H9 (cell line): ENCODE data around the gene CTSL. TPM values are rescaled to one million over a fixed set of nuclear protein-coding genes. Genes with fewer than 3 reads are reported as not detected.

Experiments
- DNase-seq: peaks from one replicate; pipeline ENCODE4 v3.0.0-alpha.2; 2017
- H2AFZ ChIP-seq: one replicate; pipeline ENCODE4 v1.6.1; 2013; ENCODE audit warnings: mild to moderate bottlenecking, low read length, control low read depth, moderate library complexity
- H2AK5ac ChIP-seq: 2 replicates; pipeline ENCODE4 v1.6.1; 2013; ENCODE audit warnings: low read length, control low read depth, mixed read lengths; ENCODE audit not compliant: insufficient read length
- H2BK120ac ChIP-seq: one replicate; pipeline ENCODE4 v1.6.1; 2013; ENCODE audit warnings: low read depth, mild to moderate bottlenecking, low read length, control low read depth, inconsistent platforms; ENCODE audit not compliant: poor library complexity, severe bottlenecking
- H2BK12ac ChIP-seq: 2 replicates; pipeline ENCODE4 v1.6.1; 2013; ENCODE audit warnings: low read length, control low read depth, mixed read lengths, low read depth; ENCODE audit not compliant: insufficient read length
- H2BK15ac ChIP-seq: 2 replicates; pipeline ENCODE4 v1.6.1; 2013; ENCODE audit warnings: low read depth, low read length, control low read depth
- H2BK20ac ChIP-seq: one replicate; pipeline ENCODE4 v1.6.1; 2013; ENCODE audit warnings: low read depth, mild to moderate bottlenecking, low read length, control low read depth, inconsistent platforms; ENCODE audit not compliant: poor library complexity, severe bottlenecking
- H2BK5ac ChIP-seq: 2 replicates; pipeline ENCODE4 v1.6.1; 2013; ENCODE audit warnings: low read length, control low read depth, mixed read lengths; ENCODE audit not compliant: insufficient read length
- H3K14ac ChIP-seq: 2 replicates; pipeline ENCODE4 v1.6.1; 2013; ENCODE audit warnings: low read length, control low read depth; ENCODE audit not compliant: insufficient read depth
- H3K18ac ChIP-seq: 2 replicates; pipeline ENCODE4 v1.6.1; 2013; ENCODE audit warnings: low read depth, mild to moderate bottlenecking, mixed read lengths, low read length, control low read depth; ENCODE audit not compliant: insufficient read length
- H3K23ac ChIP-seq: 2 replicates; pipeline ENCODE4 v1.6.1; 2013; ENCODE audit warnings: low read length, control low read depth, mixed read lengths, low read depth; ENCODE audit not compliant: insufficient read length
- H3K23me2 ChIP-seq: 2 replicates; pipeline ENCODE4 v1.6.1; 2013; ENCODE audit warnings: low read depth, mild to moderate bottlenecking, mixed read lengths, low read length, control low read depth; ENCODE audit not compliant: insufficient read length, poor library complexity, severe bottlenecking
- H3K27ac ChIP-seq: 2 replicates; pipeline ENCODE4 v1.5.1; 2013; ENCODE audit warnings: low read length, control low read depth, mixed read lengths, low read depth; ENCODE audit not compliant: insufficient read length
- H3K27me3 ChIP-seq: 2 replicates; pipeline ENCODE4 v1.6.1; 2013; ENCODE audit warnings: low read length, control low read depth, inconsistent platforms; ENCODE audit not compliant: insufficient read depth
- H3K4ac ChIP-seq: 2 replicates; pipeline ENCODE4 v1.6.1; 2013; ENCODE audit warnings: low read depth, mild to moderate bottlenecking, control low read depth, inconsistent platforms, low read length, moderate library complexity
- H3K4me1 ChIP-seq: 2 replicates; pipeline ENCODE4 v1.6.1; 2013; ENCODE audit warnings: low read length, control low read depth, inconsistent platforms; ENCODE audit not compliant: insufficient read depth
- H3K4me2 ChIP-seq: 2 replicates; pipeline ENCODE4 v1.6.1; 2013; ENCODE audit warnings: low read length, control low read depth, mixed read lengths; ENCODE audit not compliant: insufficient read length, insufficient read depth
- H3K56ac ChIP-seq: 2 replicates; pipeline ENCODE4 v1.6.1; 2013; ENCODE audit warnings: low read depth, mild to moderate bottlenecking, mixed read lengths, low read length, control low read depth; ENCODE audit not compliant: insufficient read length
- H3K79me1 ChIP-seq: 2 replicates; pipeline ENCODE4 v1.6.1; 2013; ENCODE audit warnings: low read depth, mild to moderate bottlenecking, moderate library complexity, low read length, control low read depth, inconsistent platforms; ENCODE audit not compliant: insufficient read depth, poor library complexity, severe bottlenecking
- H3K79me2 ChIP-seq: 2 replicates; pipeline ENCODE4 v1.6.1; 2013; ENCODE audit warnings: low read length, control low read depth, inconsistent platforms; ENCODE audit not compliant: insufficient read depth
- H3K9ac ChIP-seq: 2 replicates; pipeline ENCODE4 v1.6.1; 2013; ENCODE audit warnings: low read length, control low read depth, mixed read lengths; ENCODE audit not compliant: insufficient read length; ENCODE audit errors: extremely low read depth
- H3K9me3 ChIP-seq: one replicate; pipeline ENCODE4 v1.6.1; 2013; ENCODE audit warnings: low read depth, low read length, inconsistent platforms; ENCODE audit not compliant: control insufficient read depth
- H3T11ph ChIP-seq: one replicate; pipeline ENCODE4 v1.6.1; 2013; ENCODE audit warnings: mild to moderate bottlenecking, low read length, control low read depth, inconsistent platforms
- H4K20me1 ChIP-seq: one replicate; pipeline ENCODE4 v1.6.1; 2013; ENCODE audit not compliant: control insufficient read depth, insufficient read length, insufficient read depth
- H4K5ac ChIP-seq: 2 replicates; pipeline ENCODE4 v1.6.1; 2013; ENCODE audit warnings: low read depth, mild to moderate bottlenecking, mixed read lengths, low read length, control low read depth; ENCODE audit not compliant: insufficient read length
- H4K8ac ChIP-seq: replicated peaks from 2 replicates; pipeline ENCODE4 v1.6.1; 2013; ENCODE audit warnings: low read length, control low read depth, mixed read lengths, low read depth; ENCODE audit not compliant: insufficient read length
- H4K91ac ChIP-seq: 2 replicates; pipeline ENCODE4 v1.6.1; 2013; ENCODE audit warnings: low read depth, mild to moderate bottlenecking, moderate library complexity, mixed read lengths, low read length, control low read depth; ENCODE audit not compliant: insufficient read length
- H3K27ac Mint-ChIP-seq, 3 experiments: 2 replicates in 2 of 3; 3 replicates in 1 of 3; pipeline ENCODE4 v1.8.0; 2020 to 2021; ENCODE audit warnings: mixed read lengths in 3 of 3, mild to moderate bottlenecking in 1 of 3, moderate library complexity in 1 of 3
- H3K27me3 Mint-ChIP-seq: 2 replicates; pipeline ENCODE4 v1.8.0; 2021; ENCODE audit warnings: low read depth, mild to moderate bottlenecking, moderate library complexity, mixed read lengths
- H3K36me3 Mint-ChIP-seq, 3 experiments: 2 replicates in 2 of 3; 3 replicates in 1 of 3; pipeline ENCODE4 v1.8.0; 2020 to 2021; ENCODE audit warnings: low read depth in 3 of 3, mixed read lengths in 3 of 3; ENCODE audit not compliant: insufficient read depth in 1 of 3
- H3K4me1 Mint-ChIP-seq, 2 experiments: 2 replicates each; pipeline ENCODE4 v1.8.0; 2020; ENCODE audit warnings: mixed read lengths in 2 of 2
- H3K4me3 Mint-ChIP-seq, 2 experiments: 2 replicates in 1 of 2; 3 replicates in 1 of 2; pipeline ENCODE4 v1.8.0; 2020 to 2021; ENCODE audit warnings: mild to moderate bottlenecking in 2 of 2, mixed read lengths in 2 of 2, moderate library complexity in 1 of 2
- H3K9me3 Mint-ChIP-seq, 2 experiments: 2 replicates in 1 of 2; 3 replicates in 1 of 2; pipeline ENCODE4 v1.8.0; 2020; ENCODE audit warnings: mild to moderate bottlenecking in 2 of 2, mixed read lengths in 2 of 2, moderate library complexity in 1 of 2
- WGBS: extraction: QIAGEN DNeasy Blood & Tissue Kit; methylation state at CpG from one replicate; pipeline ENCODE4 v1.1.7; 2013; ENCODE audit warnings: missing lambda C conversion rate, low lambda C conversion rate, mixed read lengths; ENCODE audit not compliant: insufficient read length; ENCODE audit errors: extremely low coverage; 5-methylcytosine and 5-hydroxymethylcytosine counted together
- total RNA-seq: library from RNA; stranded (reverse); gene quantifications from 2 replicates; pipeline ENCODE4 v1.2.1, GENCODE V29; 2021
- TF ChIP-seq, protein P1 (sequence below): fragments of 200-600 bp; sonication (generic); conservative IDR thresholded peaks from 3 replicates; pipeline ENCODE4 v1.8.0; 2021; ENCODE audit warnings: antibody characterized with exemption, mild to moderate bottlenecking

Gene CTSL
- total RNA-seq, 1 experiment from 2014 or later, result 28.9 TPM

- no CpG with 5 or more reads among the region's 18 CpGs for WGBS
- no peaks in the 10 kb centered on the region for H3K9me3 ChIP-seq
- no peaks in the 10 kb centered on the region; a peak in 1 of 5 replicates for H3K9me3 Mint-ChIP-seq
- TF ChIP-seq, protein P1, sequence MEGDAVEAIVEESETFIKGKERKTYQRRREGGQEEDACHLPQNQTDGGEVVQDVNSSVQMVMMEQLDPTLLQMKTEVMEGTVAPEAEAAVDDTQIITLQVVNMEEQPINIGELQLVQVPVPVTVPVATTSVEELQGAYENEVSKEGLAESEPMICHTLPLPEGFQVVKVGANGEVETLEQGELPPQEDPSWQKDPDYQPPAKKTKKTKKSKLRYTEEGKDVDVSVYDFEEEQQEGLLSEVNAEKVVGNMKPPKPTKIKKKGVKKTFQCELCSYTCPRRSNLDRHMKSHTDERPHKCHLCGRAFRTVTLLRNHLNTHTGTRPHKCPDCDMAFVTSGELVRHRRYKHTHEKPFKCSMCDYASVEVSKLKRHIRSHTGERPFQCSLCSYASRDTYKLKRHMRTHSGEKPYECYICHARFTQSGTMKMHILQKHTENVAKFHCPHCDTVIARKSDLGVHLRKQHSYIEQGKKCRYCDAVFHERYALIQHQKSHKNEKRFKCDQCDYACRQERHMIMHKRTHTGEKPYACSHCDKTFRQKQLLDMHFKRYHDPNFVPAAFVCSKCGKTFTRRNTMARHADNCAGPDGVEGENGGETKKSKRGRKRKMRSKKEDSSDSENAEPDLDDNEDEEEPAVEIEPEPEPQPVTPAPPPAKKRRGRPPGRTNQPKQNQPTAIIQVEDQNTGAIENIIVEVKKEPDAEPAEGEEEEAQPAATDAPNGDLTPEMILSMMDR, result peak; percentile 33
- no peak overlapping the region for H3K56ac ChIP-seq
- peaks cover 7% of the 10 kb centered on the region for H3K27me3 Mint-ChIP-seq
- no peak overlapping the region for H2BK120ac ChIP-seq
- H2AFZ ChIP-seq, result no peak overlapping the region
- no peak for DNase-seq
- no peaks in the 10 kb centered on the region for H3K27me3 ChIP-seq
- H3K79me2 ChIP-seq, result no peaks in the 10 kb centered on the region
- H2BK20ac ChIP-seq, result no peak overlapping the region
- no peaks in the 10 kb centered on the region for H3K79me1 ChIP-seq
- peaks cover 21 to 31% of the 10 kb centered on the region in 2 experiments for H3K4me1 Mint-ChIP-seq
- H3K9ac ChIP-seq, result no peak overlapping the region
- no peak overlapping the region for H3K27ac Mint-ChIP-seq
- no peak overlapping the region for H3K4me3 Mint-ChIP-seq
- peak overlapping the region; percentile 20; the same call in 1 of the 2 replicates for H3K14ac ChIP-seq
- no peak overlapping the region for H3T11ph ChIP-seq
- H2AK5ac ChIP-seq, result no peak overlapping the region
- H4K8ac ChIP-seq, result no peak overlapping the region
- no peak overlapping the region for H3K23ac ChIP-seq
- H2BK5ac ChIP-seq, result no peak overlapping the region
- no peak overlapping the region for H3K18ac ChIP-seq
- H3K23me2 ChIP-seq, result no peaks in the 10 kb centered on the region
- H3K4me2 ChIP-seq, result no peak overlapping the region
- H4K91ac ChIP-seq, result no peak overlapping the region
- no peak overlapping the region for H3K27ac ChIP-seq
- no peak overlapping the region for H2BK15ac ChIP-seq
- H4K5ac ChIP-seq, result no peak overlapping the region
- H4K20me1 ChIP-seq, result no peaks in the 10 kb centered on the region
- H3K4me1 ChIP-seq, result no peaks in the 10 kb centered on the region
- no peaks in the 10 kb centered on the region for H3K36me3 Mint-ChIP-seq
- no peak overlapping the region; the same call in 1 of the 2 replicates for H3K4ac ChIP-seq
- no peak overlapping the region for H2BK12ac ChIP-seq
These were observed 44.8 kb downstream of the CTSL start for GRCh38 chr9:87770616-87771315.
